Natural killer cell treated with Interleukin-12 subunit alpha and Interleukin-12 subunit beta and Interleukin-15 and Interleukin-18, amount 100 ng/mL, for 72 hours (primary cell): ENCODE measurements around the gene SLC13A4. TPM values are rescaled to one million over a fixed set of nuclear protein-coding genes. Genes with fewer than 3 reads are reported as not detected.
"Not testable (repeated sequence)": the region's sequence is repeated elsewhere in the genome, so short reads cannot be mapped to it uniquely, and the experiment has no call there.

Experiments
- ATAC-seq, 2 donors: fragments of 150-1000 bp; cut with Tn5 transposase in 1 of 2; sonication (Bioruptor Pico), chemical (Tn5 transposase) in 1 of 2; 2 replicates each; pipeline ENCODE4 v1.10.0; 2021
- DNase-seq: peaks from one replicate; pipeline ENCODE4 v3.0.0; 2022; ENCODE audit warnings: low spot score
- H3K27ac Mint-ChIP-seq, 2 donors: 1 replicate in 1 of 2; 2 replicates in 1 of 2; pipeline ENCODE4 v1.8.0; 2022; ENCODE audit warnings: mixed read lengths in 2 of 2, mild to moderate bottlenecking in 1 of 2, moderate library complexity in 1 of 2
- H3K27me3 Mint-ChIP-seq, 2 donors: 1 replicate in 1 of 2; 2 replicates in 1 of 2; pipeline ENCODE4 v1.8.0; 2022; ENCODE audit warnings: mixed read lengths in 2 of 2
- H3K36me3 Mint-ChIP-seq: one replicate; pipeline ENCODE4 v1.8.0; 2022; ENCODE audit warnings: mixed read lengths
- H3K4me1 Mint-ChIP-seq, 2 donors: 1 replicate in 1 of 2; 2 replicates in 1 of 2; pipeline ENCODE4 v1.8.0; 2022; ENCODE audit warnings: low read depth in 2 of 2, mixed read lengths in 2 of 2, mild to moderate bottlenecking in 1 of 2
- H3K4me3 Mint-ChIP-seq: one replicate; pipeline ENCODE4 v1.8.0; 2022; ENCODE audit warnings: mixed read lengths
- H3K9me3 Mint-ChIP-seq: 2 replicates; pipeline ENCODE4 v1.8.0; 2022; ENCODE audit warnings: mixed read lengths
- total RNA-seq, 2 donors: library from RNA; stranded (reverse); gene quantifications; one replicate each; pipeline ENCODE4 v1.2.3, GENCODE V29; 2022

SLC13A4 gene
- total RNA-seq, 2 donors from 2014 or later = not detected

DNA sequence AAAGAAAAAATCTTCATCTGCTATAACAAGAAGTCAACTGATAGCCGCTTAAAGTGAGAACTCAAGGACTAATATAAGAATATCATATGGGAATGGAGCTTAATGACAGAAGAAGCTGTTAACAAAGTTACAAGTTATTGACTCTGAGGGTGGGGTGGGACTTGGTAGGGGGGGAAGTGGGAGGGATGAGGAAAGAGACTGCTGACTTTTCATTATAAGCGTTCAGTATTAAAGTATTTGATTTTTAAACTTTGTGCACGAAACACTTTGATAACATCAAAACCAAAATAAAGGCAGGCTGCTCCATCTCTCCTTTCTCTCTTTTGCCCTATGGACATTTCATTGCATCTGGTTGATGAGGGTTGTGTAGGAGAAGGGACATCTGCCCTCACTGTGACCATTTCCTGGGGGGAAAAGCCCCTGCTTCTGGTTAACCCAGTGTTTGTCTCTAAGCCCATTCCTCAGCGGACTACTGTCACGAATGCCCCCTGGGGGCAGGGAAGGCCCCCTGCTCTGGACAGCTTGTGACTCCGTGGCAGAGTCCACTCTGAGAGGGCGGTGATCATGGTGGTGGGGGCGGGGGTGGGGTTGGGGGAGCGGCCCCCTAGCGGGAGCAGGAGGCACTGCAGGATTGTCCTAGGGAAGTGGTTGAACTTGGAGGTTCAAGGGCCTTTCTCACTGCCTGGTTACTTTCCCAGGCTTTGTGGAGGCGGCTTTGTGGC lies 17.4 kb downstream of the SLC13A4 start:
- ATAC-seq = no peak
- Mint-ChIP-seq H3K27me3 (no peaks in the 10 kb centered on the region), H3K4me1 (peaks cover 0 to 2% of the 10 kb centered on the region in 2 donors), H3K9me3 (no peaks in the 10 kb centered on the region), H3K27ac (no peak overlapping the region), H3K4me3 (no peak overlapping the region), H3K36me3 (no peaks in the 10 kb centered on the region)
- no peak for DNase-seq

DNA sequence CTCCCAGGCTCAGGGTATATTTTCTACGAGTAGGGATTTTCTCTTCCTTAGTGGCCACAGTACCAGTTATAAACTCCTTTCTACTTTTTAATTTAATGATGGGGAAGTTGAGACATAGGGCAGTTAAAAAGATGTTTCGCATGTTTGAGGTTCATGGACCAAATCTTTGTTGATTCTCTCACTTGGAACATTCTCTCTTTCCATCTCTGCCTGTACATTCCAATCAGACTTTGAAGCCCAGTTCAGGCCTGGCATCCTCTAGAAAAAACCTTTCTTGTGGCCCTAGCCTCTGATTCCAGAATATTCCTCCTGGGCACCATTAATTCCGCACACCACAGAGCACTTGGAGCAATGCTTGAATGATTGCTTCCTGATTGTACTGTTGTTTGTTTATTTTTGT lies 18.5 kb downstream of the SLC13A4 start:
- H3K4me1 Mint-ChIP-seq = peaks cover 0 to 3% of the 10 kb centered on the region in 2 donors
- H3K4me3 Mint-ChIP-seq = no peak overlapping the region
- H3K36me3 Mint-ChIP-seq = no peaks in the 10 kb centered on the region
- no peak overlapping the region for H3K27ac Mint-ChIP-seq
- ATAC-seq = no peak
- no peak for DNase-seq
- H3K27me3 Mint-ChIP-seq = no peaks in the 10 kb centered on the region
- no peaks in the 10 kb centered on the region for H3K9me3 Mint-ChIP-seq

DNA sequence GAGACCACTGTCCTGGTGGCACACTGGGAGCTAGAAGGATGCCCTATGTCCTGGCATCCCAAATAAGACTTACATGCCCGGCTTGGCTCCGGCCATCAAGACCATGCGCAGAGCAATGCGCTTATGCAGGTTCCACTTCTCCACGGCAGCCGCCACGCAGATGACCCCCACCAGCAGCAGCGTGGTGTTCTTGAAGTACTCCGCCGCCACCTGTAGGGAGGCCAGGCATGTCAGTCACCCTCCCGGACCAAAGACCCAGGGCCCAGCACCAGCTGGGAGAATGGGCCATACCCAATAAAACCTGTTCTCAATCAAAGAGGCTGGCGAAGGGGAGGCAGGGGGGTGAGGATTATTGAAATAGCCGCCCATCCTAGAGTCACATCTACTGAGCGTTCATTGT lies 19.9 kb downstream of the SLC13A4 start:
- Mint-ChIP-seq H3K9me3 (no peaks in the 10 kb centered on the region), H3K27ac (no peak overlapping the region), H3K4me1 (peaks cover 0 to 3% of the 10 kb centered on the region in 2 donors), H3K27me3 (no peaks in the 10 kb centered on the region), H3K36me3 (no peaks in the 10 kb centered on the region), H3K4me3 (no peak overlapping the region)
- no peak for ATAC-seq
- no peak for DNase-seq

DNA sequence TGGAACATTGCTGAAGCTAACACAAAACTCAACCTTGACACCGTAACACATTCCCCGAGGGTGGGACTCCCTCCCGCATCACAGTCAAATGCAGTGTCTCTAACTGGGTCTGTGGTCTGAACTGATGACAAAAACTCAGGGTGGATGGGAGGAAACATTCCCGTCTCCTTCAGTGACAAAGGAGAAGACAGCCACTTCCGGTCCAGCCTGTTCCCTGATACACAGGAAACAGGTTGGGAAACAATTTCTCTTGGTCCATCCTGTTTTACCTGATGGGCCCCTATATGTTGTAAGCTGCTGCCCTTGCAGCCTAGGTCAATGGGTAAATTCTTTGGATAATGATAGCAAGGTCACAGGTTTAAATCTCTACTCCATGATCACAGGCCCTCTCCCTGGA lies 20.4 kb downstream of the SLC13A4 start:
- no peak overlapping the region for H3K27ac Mint-ChIP-seq
- no peaks in the 10 kb centered on the region for H3K27me3 Mint-ChIP-seq
- peaks cover 0 to 3% of the 10 kb centered on the region in 2 donors for H3K4me1 Mint-ChIP-seq
- H3K4me3 Mint-ChIP-seq = no peak overlapping the region
- no peaks in the 10 kb centered on the region for H3K9me3 Mint-ChIP-seq
- no peak for DNase-seq
- no peaks in the 10 kb centered on the region for H3K36me3 Mint-ChIP-seq
- no peak for ATAC-seq

DNA sequence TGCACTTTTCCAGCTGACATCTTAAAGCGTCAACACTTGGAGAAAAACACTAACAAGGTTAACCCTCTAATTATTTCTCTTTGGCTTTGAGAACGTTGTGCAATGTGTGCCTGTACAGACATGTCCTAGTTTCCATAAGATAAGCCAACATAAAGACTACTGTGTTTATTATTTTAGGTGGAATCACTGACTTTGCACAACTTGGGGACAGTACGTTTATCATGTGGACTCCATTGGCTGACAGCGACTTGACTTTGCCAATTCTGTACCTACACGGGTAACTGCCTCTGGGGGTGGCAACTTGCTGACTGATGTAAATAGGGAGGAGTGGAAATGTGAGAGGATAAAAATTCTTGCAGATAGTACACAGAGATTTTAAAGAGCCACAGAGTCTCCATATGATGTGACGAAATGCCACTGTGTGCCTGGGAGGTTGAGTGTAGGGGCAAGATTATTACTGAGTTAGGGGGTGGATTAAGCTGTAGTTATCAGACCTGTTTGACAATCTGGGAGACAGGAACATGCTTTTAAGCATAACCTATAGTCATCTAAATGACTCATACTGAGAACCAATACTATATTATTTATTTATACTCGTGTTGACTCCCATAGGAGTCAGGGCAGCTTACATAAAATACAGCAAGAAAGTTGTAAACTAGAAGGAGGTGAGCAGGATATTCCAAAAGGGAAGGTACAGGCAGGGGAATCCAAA lies 21.0 kb downstream of the SLC13A4 start:
- Mint-ChIP-seq H3K27me3 (no peaks in the 10 kb centered on the region), H3K9me3 (no peaks in the 10 kb centered on the region), H3K4me1 (peaks cover 0 to 3% of the 10 kb centered on the region in 2 donors)

DNA sequence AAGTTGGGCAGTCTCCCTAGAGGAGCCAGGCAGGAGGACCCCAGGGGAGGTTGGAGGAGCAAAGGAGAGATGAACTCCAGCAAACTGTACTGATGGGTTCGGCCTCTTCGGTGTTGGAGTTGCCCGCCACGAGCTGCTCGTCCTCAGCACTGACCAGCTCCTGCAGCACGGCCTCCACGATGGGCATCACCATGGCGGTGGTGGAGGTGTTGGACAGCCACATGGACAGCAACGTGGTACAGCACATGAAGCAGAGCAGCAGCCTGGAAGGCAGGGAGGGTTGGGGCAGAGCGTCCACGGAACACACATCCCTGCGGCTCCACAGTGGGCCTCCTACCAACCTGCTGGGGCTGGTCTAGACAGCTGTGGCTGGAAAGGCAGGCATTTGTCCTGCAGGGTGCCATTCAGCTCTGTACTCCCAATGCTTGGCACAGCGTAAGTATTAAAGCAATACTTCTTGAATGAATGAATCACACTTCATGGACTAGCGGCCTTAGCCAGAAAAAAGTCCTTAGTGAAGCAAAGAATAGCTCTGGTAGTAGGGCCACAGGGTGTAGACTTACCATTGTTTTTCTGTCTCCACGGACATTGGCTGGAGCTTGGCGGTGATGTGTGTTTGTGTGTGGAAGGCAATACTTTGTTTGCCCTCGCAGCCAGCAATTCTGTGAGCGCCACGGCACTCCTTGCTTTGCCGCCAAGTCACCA lies 21.8 kb downstream of the SLC13A4 start:
- DNase-seq = no peak
- peak; percentile 24 to 48 for ATAC-seq
- Mint-ChIP-seq H3K27ac (no peak overlapping the region), H3K9me3 (no peaks in the 10 kb centered on the region), H3K4me1 (peaks cover 0 to 3% of the 10 kb centered on the region in 2 donors), H3K4me3 (no peak overlapping the region), H3K27me3 (no peaks in the 10 kb centered on the region), H3K36me3 (no peaks in the 10 kb centered on the region)

More for the DNA sequence above, 21.0 kb downstream of the SLC13A4 start:
- no peak for ATAC-seq
- Mint-ChIP-seq H3K36me3 (no peaks in the 10 kb centered on the region), H3K4me3 (no peak overlapping the region), H3K27ac (no peak overlapping the region)
- DNase-seq = no peak

DNA sequence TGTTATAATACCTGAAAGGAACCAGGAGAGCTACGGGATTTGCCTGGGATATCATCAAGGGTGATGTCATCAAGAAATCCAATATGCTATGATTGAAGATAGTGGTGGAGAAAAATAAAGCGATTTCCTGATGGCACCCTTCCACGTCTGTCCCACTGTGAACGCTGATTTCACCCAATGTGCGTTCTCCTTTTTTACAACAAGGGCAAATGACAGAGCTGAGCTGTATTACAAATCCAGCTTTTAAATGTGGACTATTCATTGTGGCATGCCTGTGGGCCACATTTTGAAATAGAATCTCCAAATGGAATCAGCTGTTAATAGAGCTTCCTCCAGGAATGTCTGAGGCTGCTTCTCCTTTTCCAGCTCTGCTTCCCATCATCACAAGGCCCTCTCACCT lies 23.3 kb downstream of the SLC13A4 start:
- Mint-ChIP-seq H3K4me3 (no peak overlapping the region), H3K27ac (no peak overlapping the region), H3K36me3 (no peaks in the 10 kb centered on the region), H3K9me3 (no peaks in the 10 kb centered on the region), H3K4me1 (peaks cover 0 to 3% of the 10 kb centered on the region in 2 donors), H3K27me3 (no peaks in the 10 kb centered on the region)
- ATAC-seq (no peak), DNase-seq (no peak)

DNA sequence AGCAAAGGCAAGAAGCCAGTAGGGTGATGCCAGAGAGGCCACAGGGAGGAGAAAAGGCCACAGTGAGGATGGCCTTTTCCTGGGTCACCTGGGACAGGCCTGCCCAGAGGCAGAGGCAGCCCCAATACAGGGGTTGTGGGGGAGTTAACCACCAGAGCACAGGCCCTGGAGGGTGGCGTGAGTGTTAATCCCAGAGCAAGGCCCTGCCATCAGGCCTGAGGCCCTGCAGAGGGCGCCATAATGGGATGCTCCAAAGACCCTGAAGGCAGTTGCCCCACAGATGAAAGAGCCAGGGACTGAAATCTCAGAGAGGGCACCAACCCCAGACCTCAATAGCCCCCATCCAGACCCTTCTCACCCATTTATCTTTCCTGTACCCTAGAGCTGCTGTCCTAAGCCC lies 23.9 kb downstream of the SLC13A4 start:
- Mint-ChIP-seq H3K27ac (no peak overlapping the region), H3K4me3 (no peak overlapping the region), H3K27me3 (no peaks in the 10 kb centered on the region), H3K9me3 (no peaks in the 10 kb centered on the region), H3K36me3 (no peaks in the 10 kb centered on the region), H3K4me1 (peaks cover 0 to 3% of the 10 kb centered on the region in 2 donors)
- no peak for DNase-seq
- ATAC-seq = no peak

DNA sequence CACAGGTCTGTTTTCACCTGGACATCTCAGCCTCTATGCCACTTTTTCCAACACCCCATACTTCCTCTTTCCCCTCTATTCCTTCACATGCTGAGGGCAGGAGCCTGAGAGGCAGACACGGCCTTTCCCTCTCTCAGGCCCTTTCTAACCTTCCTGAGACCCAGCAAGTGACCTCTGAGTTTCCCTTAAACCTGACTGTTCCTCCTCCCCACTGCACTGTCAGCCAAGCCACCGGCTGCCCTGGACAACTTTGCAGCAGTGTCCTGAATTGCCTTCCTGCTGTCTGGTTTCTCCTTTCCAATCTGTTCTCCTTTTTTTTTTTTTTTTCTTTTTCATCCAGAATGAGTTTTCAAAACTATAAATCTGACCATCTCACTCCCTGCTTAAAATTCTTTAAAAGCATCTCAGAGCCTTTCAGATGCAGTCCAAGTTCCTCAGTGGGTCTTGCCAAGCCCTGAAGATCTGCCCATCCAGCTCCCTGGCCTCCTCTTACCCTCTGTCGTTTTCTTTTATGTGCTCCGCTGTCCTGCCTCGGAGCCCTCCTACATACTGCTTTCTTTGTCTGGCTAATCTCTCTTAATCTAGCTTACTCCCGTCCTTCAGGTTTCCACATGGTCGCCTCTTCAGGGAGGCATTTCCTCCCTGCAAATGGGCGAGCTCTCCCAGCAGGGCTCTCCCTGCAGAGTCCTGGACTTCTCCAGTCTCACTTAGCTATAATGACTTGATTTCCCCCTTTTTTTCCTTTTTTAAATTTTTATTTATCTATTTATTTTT lies 30.5 kb downstream of the SLC13A4 start:
- no peak overlapping the region for H3K4me3 Mint-ChIP-seq
- ATAC-seq = no peak
- no peaks in the 10 kb centered on the region for H3K4me1 Mint-ChIP-seq
- H3K27ac Mint-ChIP-seq = no peak overlapping the region
- no peaks in the 10 kb centered on the region for H3K27me3 Mint-ChIP-seq
- no peaks in the 10 kb centered on the region for H3K9me3 Mint-ChIP-seq
- H3K36me3 Mint-ChIP-seq = no peaks in the 10 kb centered on the region
- no peak for DNase-seq

DNA sequence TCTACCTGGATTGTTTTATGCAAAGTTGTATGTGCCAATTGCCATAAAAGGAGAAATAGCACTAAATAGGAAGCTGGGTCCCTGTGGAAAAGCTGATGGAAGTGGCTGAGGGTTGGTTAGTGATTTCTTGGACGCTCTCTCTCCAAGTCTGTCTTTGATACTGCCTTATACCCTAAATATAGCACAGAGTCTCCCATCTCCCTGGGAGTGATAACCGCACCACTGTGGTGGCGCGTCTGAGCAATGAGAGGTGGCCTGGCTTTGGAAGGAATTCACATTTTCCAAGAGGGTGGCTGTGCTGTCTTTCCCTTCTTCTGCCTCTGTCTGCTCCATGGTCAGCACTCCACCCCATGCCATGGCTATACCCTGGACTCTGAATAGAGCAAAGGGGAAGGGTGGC lies 34.4 kb downstream of the SLC13A4 start:
- Mint-ChIP-seq H3K4me1 (no peaks in the 10 kb centered on the region), H3K9me3 (no peaks in the 10 kb centered on the region), H3K4me3 (no peak overlapping the region), H3K27ac (no peak overlapping the region), H3K27me3 (no peaks in the 10 kb centered on the region), H3K36me3 (no peaks in the 10 kb centered on the region)
- no peak for ATAC-seq
- no peak for DNase-seq

DNA sequence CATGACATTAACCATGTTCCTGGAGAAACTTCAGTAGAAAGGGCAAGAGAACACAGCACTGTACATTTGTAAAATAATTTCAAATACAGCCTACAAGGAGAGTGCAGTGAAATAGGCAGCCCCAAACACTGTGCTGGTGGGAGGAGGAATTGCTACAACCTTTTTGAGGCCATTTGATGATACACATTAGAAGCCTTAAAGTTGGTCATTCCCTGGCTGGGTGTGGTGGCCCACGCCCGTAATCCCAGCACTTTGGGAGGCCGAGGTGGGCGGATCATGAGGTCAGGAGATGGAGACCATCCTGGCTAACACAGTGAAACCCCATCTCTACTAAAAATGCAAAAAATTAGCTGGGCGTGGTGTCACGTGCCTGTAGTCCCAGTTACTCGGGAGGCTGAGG lies 35.4 kb downstream of the SLC13A4 start:
- not testable (repeated sequence) for H3K4me3 Mint-ChIP-seq, DNase-seq, H3K4me1 Mint-ChIP-seq, ATAC-seq, H3K27ac Mint-ChIP-seq, H3K9me3 Mint-ChIP-seq, H3K36me3 Mint-ChIP-seq, H3K27me3 Mint-ChIP-seq

DNA sequence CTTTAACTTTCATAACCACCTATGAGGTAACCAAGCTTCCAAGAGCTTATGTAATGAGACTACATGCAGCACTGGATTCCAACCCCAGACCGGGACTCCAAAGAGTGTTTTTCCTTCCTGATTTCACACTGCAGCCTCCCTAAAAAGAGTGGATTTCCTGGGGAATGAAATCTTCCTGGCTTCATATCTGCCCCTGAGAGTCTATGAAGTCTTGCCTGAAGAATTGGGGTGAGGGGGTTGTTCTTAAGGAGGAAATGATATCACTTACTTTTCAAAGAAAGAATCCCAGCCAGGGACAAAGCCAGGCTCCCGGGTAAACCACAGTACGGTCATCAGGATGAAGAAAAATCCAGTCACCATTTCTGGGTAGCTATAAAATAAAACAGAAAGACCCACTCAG lies 35.9 kb downstream of the SLC13A4 start:
- no peaks in the 10 kb centered on the region for H3K4me1 Mint-ChIP-seq
- no peak overlapping the region for H3K27ac Mint-ChIP-seq
- no peak for ATAC-seq

DNA sequence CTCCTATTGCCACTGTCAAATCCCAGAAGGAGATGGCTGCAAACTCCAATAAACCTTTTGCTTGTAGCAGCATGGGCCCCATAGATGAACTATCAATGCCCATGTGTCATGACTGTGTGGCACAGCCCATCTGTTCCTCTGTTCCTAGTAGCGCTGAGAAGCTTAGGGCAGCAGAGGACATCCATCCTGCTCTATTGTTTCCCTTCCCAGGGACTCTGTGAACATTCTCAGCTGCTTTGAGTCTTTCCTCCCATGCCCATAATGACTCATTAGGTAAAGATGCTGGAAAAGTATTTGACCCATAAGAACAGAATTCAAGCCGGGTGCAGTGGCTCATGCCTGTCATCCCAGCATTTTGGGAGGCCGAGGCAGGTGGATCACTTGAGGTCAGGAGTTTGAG lies 37.4 kb downstream of the SLC13A4 start:
- Mint-ChIP-seq H3K4me3 (no peak overlapping the region), H3K9me3 (no peaks in the 10 kb centered on the region), H3K36me3 (no peaks in the 10 kb centered on the region)

More for the DNA sequence above, 35.9 kb downstream of the SLC13A4 start:
- H3K4me3 Mint-ChIP-seq = no peak overlapping the region
- no peak for DNase-seq
- H3K9me3 Mint-ChIP-seq = no peaks in the 10 kb centered on the region
- no peaks in the 10 kb centered on the region for H3K36me3 Mint-ChIP-seq
- no peaks in the 10 kb centered on the region for H3K27me3 Mint-ChIP-seq

More for the DNA sequence above, 37.4 kb downstream of the SLC13A4 start:
- DNase-seq (no peak), ATAC-seq (no peak)
- H3K4me1 Mint-ChIP-seq = no peaks in the 10 kb centered on the region
- H3K27ac Mint-ChIP-seq = no peak overlapping the region
- H3K27me3 Mint-ChIP-seq = no peaks in the 10 kb centered on the region
